ENCODE measurements around the gene PTK7.

- no peak for TF ChIP-seq CTCF (conservative IDR thresholded peaks at IDR 0.05; ENCODE audit: low read depth in 2 of 2)
- TF ChIP-seq POLR2AphosphoS5 (IDR thresholded peaks at IDR 0.05; ENCODE audit: low read depth) = no peak
- no peak for TF ChIP-seq REST (IDR thresholded peaks at IDR 0.05; ENCODE audit: unreplicated experiment)
- no peak for TF ChIP-seq NANOG (IDR thresholded peaks at IDR 0.05; ENCODE audit: borderline replicate concordance)
- no peak for TF ChIP-seq ZNF331 (CRISPR knock-in tag; IDR thresholded peaks at IDR 0.05; ENCODE audit: low read depth)
- TF ChIP-seq EZH2 (IDR thresholded peaks at IDR 0.05; ENCODE audit: low read depth, unreplicated experiment) = no peak
- TF ChIP-seq CREB1 (CRISPR knock-in tag; IDR thresholded peaks at IDR 0.05; ENCODE audit: low read depth) = no peak
- TF ChIP-seq ZNF114 (CRISPR knock-in tag; IDR thresholded peaks at IDR 0.05) = no peak
- no peak for TF ChIP-seq EZH2phosphoT487 (IDR thresholded peaks at IDR 0.05; ENCODE audit: unreplicated experiment)
- TF ChIP-seq ETS1 (IDR thresholded peaks at IDR 0.05) = no peak
- no peak for TF ChIP-seq STAT1 (IDR thresholded peaks at IDR 0.05; ENCODE audit: unreplicated experiment)
Measured at GRCh38 chr6:43050981-43051380, 25.1 kb upstream of the PTK7 start.

Data from GM23338 (cell line).